Limb (tissue), 2 donors: ENCODE data around the gene RIPK4.
A peak's percentile ranks its signal among the peaks of the same experiment; 100 is the strongest.

Experiments used
- DNase-seq, 2 donors: peaks; one replicate each; pipeline ENCODE4 v3.0.0-alpha.2; 2016; ENCODE audit errors: extremely low spot score in 2 of 2

Gene RIPK4

DNA sequence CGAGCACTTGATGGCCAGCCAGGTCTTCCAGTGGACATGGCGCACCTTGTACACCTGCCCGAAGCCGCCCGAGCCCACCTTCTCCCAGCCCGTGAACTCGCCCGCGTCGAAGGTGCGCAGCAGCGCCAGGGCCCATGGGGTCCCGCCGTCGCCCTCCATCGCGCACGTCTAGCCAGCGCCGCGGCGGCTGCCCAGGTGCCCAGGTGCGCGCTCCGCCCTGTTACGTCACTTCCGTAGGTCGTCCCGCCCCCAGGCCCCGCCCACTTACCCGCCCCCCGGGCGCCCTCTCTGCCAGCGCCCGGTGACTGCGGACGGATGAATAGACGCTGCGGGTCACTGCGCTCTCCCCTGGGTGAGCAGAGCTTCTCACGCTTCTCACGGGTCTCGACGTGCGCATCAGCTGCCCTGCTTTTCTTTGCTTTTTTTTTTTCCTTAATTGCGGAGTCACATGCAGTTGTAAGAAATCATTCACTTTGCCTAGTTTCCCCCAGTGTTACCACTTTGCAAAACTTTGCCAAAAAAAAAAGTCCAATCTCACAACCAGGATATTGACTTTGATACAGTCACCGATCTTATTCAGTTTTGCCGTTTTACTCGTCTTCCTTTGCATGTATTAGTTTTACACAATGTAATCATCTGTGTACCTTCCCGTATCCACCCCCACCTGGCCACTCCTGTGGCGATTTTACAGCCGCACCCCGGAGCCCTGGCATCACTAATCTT is at the start of gene RIPK4:
Gene RIPK4, minus strand, starts transcription at position 170 of the 723 bp plus-strand sequence. Its CDS starts 11 bp downstream, at position 159.
- DNase-seq: peak in 1 of 2 donors; percentile 75

DNA sequence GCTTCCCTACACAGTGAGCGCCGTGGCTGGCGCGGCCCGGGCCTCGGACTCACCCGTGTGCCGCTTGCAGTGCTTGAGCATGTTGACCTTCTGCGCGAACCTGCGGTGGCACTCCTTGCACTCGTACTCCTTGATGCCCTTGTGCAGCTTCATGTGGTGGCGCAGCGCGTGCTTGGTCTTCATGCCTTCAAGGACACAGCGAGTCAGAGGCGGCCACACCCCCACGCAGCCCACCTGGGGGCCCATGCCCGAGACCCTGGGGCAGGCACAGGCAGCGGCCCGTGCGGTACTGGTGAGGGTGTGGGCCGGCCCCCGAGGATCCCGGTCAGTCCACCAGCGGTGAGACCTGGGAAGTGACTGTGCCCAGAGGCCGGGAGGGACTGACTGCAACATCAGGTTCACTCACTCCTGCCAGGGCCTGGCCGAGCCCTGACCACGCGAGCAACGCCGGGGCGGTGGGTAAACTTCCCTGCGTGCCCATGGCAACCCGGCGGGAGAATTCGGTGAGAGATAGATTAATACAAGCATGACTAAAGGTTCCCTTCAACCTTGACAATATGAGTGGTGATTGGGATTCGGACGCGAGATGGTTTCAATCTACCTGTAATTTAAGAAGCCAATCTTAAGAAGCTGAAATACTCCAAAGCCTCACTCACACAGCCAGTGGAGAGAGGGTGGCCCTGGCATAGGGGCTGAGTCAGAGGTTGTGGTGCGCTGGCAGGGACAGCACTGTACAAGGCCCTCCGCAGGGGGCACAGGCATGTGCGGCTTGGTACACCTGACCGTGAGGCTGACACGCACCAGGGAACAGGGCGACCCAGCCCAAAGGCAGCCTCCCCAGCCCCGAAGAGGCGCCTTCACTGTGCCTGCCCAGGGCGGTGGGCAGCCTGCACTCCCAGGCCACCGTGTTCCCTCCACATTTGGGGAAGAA is 49.1 kb upstream of the RIPK4 start:
- no peak for DNase-seq

DNA sequence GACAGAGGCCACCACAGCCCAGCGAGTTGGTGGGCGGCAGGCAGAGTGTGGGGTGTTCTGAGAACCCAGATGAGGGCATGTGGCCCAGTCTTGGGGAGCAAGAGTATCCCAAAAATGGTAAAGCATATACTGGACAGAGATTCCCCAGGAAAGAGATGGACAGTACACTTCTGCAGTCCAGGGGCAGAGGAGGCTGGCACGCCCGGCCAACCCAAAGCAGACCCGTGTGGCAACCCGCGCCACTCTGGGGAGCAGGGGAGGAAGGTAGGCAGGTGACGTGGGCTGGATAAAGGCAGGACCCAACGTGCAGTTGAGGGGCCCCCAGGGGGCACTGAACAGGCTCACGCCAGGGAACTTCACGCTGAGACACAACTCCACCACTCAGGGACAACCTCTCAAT is 46.4 kb upstream of the RIPK4 start:
- DNase-seq: no peak

DNA sequence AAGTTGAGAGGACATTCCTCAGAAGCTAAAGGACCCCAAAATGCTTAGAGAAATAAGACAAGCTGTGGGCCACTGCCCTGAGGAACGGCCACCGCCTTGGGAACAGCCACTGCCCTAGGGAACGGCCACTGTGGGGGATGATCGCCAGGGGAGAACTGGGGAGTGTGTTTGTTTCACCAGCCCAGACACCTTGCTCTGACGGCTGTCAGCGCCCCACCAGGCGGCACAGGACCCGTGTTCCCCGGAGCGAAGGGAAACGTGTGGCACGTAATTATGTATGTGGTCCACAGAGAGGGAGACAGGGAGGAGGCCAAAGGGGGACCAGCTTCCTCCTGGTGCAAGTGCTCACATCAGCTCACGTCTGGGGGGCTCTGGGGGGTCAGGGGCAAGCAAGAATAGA is 45.8 kb upstream of the RIPK4 start:
- no peak for DNase-seq

DNA sequence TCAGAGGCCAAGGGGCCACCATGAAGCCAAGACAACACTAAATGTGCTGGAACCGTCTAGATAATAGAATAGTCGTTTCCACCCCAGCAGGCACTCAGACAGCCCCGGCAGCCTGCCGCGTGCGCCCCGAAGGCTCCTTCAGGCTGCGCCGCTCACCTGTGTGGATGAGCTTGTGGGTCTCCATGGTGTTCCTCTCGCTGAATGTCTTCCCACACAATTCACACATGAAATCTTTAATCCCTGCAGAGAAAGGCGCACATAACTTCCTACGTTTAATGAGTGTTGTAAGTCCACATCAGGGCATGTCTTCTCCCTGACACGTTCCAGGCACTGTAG is 43.7 kb upstream of the RIPK4 start:
- no peak for DNase-seq

DNA sequence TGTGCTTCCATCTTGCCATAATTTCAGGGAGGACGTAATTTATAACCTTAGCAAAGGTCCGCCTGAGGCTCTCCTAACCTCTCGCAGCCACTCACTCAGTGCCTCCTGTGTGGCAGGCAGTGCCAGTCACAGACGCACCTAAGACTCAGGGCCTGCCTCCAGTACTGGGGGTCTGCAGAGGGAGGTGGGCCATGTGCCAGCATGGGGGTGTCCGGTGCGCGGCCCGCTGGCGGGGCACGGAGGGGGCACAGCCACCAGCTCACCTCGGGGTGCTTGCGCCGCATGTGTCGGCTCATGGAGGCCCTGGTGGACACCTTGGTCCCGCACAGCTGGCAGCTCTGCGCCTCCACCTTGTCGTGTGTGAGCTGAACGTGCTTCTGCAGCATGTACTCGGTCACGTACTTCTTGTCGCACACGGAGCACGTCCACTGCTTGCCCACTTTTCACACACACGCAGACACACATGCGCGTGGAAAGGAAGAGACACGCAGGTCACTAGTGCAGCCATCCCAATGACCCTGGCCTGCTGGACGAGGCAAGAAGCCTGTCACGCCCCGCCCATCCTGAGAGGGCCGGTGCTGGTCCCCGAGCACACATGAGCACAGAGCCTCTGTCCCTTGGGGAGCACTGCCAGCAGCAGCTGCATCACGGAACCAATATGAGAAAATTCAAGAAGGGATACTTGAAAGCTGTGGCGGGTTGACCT is 43.2 kb upstream of the RIPK4 start:
- no peak for DNase-seq

DNA sequence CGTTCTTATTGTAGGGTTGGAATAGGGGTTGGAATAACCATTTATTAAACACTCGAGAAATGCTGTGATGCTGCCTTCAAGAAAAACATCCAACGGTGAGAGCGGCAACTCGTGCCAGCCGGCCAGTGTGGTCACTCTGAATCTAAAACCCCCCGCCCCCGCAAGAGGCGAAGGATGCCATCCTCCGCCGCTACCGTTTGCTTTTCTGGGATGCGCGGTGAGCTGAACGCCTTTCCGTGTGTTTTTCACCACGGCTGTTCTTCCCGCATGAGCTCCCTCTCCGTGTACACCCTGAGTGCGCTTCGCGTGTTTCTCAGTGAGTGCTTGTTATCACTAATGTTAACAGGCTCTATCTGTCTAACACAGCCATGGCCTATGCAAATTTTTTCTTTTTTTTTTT is 42.0 kb upstream of the RIPK4 start:
- DNase-seq: no peak

DNA sequence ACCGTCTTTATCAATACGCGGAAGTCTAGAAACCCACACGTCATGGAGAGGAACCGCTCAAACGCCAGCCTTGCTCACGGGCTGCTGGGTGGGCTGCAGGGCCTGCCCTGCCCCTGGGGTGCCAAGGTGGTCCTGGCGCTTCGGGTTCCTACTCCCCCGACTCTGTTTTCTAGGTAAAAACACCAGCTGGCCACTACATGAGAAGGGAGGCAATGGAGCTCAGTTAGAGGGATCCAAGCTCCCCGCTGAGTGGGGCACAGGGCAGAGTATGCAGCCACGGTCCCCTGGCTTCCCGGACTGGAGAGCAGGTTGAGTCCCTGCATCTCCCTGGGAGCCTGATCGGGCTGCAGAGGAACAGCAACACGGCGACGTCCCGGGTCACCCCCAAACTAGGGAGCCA is 41.2 kb upstream of the RIPK4 start:
- no peak for DNase-seq

DNA sequence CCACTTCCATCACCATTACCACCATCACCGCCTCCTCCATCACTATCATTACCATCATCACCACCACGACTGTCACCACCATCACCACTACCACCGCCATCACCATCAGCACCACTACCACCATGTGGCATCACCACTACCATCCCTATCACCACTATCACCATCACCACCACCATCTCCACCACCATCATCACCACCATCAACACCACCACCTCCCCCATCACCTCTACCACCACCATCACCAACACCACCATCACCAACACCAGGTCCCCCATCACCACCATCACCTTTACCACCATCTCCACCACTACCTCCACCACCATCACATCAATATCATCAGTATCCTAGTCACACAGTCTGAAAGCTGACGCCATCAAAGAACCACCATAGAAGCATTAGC is 39.9 kb upstream of the RIPK4 start:
- no peak for DNase-seq

DNA sequence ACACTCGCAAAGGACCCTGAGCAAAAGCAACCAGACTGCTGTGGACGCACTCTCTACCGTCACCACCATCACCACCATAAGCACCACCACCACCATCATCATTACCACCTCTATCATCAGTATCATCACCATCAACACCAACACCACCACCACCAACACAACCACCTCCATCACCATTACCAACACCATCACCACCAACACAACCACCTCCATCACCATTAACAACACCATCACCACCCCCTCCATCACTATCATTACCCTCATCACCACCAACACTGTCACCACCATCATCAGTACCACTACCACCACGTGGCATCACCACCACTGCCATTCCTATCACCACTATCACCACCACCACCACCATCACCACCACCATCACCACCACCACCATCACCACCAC is 38.8 kb upstream of the RIPK4 start:
- DNase-seq: no peak

DNA sequence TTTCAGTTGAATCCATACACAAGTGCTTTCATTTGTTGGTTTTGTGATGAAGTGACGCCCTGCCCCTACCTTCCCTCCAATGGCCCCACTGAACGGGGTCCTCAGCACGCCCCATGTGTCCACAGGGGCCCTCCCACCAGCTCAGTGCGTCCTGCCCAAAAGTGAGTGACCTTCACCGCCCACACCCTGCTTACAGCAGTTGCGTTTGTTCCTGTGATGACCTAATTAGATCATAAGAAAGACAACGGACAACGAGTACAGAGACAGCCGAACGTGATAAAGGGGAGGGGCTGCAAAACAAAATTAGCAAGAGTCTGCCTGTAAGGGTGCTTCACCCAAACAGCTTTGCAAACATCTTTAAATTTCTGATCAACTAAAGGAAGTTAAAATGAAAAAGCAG is 38.2 kb upstream of the RIPK4 start:
- DNase-seq: no peak

DNA sequence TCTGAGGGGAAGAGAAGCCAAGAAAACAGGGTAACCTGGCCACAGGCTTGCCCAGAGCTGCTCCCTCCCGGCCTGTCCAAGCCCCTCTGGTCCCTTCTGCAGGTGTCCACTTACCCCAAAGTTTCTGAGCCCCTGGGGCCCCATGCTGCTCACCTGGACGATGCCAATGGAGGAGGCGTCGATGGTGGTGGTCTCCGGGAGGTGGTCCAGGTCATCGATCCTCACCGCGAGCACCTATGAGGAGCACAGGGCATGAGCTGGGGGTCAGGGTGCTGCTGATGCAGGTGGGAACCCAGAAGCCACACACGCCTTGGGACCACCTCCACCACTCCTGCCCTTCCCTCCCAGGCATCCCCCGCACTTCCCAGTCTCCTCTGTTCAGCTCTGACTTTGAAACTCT is 37.5 kb upstream of the RIPK4 start:
- DNase-seq: no peak

DNA sequence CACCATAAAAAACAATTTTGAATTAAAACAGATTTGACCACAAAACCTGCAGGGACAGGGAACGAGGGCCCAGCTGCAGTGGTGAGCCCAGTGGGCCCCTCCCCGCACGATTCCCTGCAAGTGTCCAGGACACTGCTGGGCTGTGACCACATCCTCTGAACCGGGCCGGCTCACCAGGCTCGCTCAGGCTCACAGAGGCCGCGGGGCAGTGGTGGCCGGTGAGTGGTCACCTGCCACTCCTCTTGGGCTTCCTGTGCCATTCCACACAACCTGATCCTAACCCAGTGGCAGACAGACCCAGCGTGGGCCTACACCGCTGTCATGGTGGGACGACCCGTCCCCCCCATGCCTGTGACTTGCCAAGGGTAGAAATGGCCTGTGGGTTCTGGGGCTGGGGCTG is 36.5 kb upstream of the RIPK4 start:
- no peak for DNase-seq

DNA sequence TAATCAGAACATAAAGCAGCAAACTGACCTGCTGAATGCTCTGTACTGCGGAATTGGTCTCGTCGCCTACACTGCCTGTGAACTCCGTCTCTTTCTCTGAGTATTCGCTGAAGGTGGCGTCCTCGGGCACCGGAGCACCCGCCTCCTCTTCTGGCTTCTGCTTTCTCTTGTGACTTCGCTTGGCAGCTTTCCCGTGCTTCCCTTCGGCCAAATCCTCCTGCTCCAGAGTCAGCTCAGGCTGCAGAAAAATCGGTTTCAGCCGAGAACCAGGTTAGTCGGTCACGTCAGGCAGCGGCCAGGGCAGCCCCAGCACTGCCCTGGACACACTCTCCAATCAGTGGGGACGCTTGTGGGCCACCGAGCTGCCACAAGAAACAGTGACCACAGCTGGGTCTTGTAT is 35.8 kb upstream of the RIPK4 start:
- no peak for DNase-seq

DNA sequence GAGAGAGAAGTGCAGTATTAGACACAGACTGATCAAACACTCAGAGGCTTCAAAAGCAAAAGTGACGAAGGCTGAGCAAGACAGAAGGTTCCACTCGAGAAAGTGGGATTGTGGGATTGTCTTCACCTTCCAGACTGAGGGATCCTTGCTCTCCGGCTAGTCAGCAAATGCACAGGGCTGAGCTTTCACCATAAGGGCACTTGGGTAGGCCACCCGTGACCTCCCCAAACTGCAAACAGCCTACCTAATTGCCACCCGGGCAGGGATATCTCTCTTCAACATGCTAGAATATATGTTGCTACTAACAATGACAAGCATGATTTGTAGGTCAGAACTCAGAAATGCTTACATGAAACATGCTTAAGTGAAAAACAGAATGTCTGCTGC is 35.3 kb upstream of the RIPK4 start:
- DNase-seq: no peak

DNA sequence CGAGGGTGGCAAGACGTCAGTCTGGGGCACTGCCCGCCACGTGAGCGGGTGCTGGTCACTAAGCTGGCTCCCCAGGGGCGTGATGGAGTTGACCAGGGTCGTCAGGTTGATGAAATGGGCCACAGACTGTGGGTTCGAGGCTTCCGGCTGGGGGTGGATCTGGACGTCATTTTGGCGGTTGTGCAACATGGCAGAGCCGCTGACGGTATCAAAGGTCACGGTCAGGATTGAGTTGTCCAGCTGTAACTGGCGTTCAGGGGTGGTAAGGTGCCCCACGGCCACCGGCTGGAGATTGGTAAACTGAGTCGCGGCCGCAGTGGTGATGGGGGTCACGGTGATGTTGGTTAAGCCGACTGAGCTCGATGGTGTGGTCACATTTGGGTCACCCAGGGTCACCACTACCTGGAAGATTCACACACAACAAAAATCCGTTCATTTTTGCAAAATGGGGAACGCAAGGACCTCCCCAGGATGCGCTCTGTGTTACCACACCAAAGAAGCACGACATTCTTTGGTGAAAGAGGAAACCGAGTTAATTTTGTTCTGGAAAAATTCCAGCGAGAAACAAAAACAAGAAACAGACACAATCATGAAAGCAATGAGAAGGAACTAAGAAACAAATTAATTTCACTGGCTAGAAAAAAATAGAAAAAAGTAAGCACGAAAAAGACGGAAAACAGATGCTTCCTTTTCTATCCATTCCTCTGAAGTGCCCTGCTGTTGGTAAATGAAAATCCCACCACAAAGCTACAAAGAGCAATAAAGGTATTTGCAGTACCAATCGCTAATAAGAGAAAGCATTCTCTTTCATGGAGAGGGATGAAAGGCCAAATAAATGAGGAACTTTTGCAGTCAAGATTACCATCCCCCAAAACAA is 34.7 kb upstream of the RIPK4 start:
- no peak for DNase-seq

DNA sequence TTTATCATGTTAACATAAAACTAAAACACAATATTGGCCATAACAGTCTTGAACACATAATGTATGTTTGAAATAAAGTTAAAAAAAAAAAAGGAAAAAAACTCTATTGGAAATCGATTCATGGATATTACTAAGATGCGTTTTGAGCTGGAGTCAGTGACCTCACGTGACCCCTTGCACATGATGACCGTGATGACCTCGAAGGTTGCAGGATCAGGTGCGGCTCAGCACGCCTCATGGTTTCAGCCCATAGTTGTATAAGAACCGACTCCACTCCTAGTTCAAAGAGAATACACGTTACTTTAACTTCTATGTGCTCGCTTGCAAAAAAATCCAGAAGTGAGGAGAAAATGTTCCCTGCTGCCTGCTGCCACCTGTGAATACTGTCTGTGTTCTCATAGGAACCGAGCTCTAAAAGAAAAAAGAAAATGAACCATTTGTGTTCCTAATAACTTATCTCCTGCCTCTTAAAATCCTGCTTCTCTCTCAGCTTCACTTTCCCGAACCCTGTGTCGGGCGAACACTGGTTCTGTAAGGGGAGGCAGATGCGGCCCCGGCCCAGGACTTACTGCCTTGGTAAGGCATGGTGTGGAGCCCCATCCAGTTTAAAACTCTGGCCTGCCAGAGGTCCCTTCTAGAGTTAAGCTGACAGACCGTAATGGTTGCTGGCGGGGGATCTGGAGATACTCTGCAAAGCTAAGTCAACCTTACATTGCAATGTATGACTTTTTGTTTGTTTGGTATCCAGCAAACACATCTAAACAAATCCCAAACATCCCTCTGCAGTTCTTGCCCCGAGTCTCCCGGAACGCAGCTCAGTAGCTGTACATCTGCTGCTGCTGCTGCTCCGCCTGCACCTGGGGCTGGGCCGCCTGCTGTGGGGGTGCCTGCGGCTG is 33.8 kb upstream of the RIPK4 start:
- no peak for DNase-seq

DNA sequence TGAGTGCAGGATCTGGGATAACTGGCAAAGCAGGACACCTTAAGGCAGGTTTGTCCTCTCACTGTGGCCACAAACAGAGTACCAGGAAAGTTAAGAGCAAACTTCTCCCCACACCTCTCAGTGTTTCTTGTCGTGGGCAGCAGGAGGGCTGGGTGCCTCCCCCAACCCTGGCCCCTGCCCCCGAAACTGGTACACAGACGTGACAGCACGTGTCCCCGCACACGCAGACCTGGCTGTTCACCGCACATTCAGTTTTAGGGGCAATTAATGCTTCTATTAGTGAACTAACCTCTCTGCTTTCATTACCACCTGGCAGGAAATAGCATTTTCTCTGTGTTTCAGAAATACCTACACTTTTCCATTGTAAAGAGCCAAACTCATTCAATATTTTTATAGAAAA is 32.9 kb upstream of the RIPK4 start:
- no peak for DNase-seq

DNA sequence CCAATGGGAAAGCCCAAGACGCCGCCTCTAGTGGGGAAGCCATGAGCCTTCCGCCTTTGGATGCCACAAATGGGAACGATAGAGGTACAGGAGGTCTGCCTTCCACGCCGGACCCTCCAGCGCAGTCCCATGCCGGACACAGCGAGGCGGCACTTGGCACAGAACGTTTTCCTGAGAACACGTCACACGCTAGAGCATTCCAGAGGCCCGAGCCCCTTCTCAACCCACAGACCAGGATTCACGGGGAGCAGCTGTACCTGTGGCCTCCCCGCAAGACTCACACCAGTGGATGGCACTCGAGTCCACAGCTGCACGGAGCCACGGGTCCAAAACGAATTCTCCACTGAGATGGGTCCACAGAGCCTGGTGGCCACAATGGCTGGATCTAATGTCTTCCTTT is 31.5 kb upstream of the RIPK4 start:
- DNase-seq: no peak

DNA sequence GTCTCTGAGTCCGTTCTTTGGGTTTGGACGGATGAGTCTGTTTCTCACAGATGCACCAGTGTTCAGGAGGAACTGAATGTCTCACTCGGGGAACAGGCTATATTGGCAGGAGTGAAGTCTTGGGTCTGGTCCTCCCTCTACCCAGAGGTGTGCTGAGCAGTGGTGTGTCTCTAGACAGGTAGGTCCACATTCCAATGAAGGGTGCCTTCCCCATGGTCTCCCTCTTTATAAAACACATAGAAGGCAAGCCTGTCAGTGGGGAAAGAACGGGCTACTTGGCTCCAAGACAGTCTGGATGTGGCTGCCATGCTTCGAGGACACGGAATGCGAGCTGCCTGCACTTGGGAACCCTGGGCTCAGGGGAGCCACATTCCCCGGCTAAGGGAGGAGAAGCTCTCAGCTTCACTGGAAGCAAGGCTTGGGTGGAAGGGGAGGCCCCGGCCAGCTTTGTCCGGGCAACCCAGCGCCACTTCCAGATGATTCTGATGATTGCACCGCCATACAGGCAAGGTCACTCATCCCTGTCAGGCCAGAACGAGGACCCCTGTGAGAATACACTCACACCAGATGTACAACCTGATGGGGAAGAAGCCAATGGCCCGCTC is 29.7 kb upstream of the RIPK4 start:
- DNase-seq: no peak
